HEK293T (cell line): ENCODE measurements around the gene NDUFAF2.

Source experiments
- ELF4 ChIP-seq: fragments of 450-650 bp; IDR thresholded peaks from 2 replicates; pipeline ENCODE4 v1.6.1; 2017; ENCODE audit warnings: antibody characterized with exemption
- LEF1 ChIP-seq: fragments of 450-650 bp; IDR thresholded peaks from 2 replicates; pipeline ENCODE4 v1.6.1; 2017; ENCODE audit warnings: mild to moderate bottlenecking, borderline replicate concordance
- NFRKB ChIP-seq: fragments of 450-650 bp; IDR thresholded peaks from 2 replicates; pipeline ENCODE4 v1.6.1; 2016; ENCODE audit warnings: mild to moderate bottlenecking, moderate library complexity
- SP1 ChIP-seq: fragments of 450-650 bp; IDR thresholded peaks from 2 replicates; pipeline ENCODE4 v1.6.1; 2017

- TF ChIP-seq LEF1: no peak
- no peak for TF ChIP-seq ELF4
- TF ChIP-seq SP1: no peak
- no peak for TF ChIP-seq NFRKB
Observed at GRCh38 chr5:61168951-61169350, 223.9 kb downstream of the NDUFAF2 start.
